Body of pancreas (tissue), 4 donors: ENCODE results near the gene MAPK9.

Experiments
- CTCF ChIP-seq, 7 experiments: fragments of 450-650 bp in 4 of 7; fragments of 200-600 bp in 3 of 7; sonication (generic) in 3 of 7; IDR thresholded peaks; one replicate each; pipeline ENCODE4 v1.5.1; 2016 to 2019; ENCODE audit warnings: antibody characterized with exemption in 7 of 7
- POLR2A ChIP-seq, 3 donors: fragments of 450-650 bp; IDR thresholded peaks; one replicate each; pipeline ENCODE4 v1.6.1; 2016; ENCODE audit warnings: antibody characterized with exemption in 3 of 3, mild to moderate bottlenecking in 2 of 3

GRCh38 chr5:180289966-180290365, 1.9 kb downstream of the MAPK9 start:
- TF ChIP-seq CTCF (IDR thresholded peaks at IDR 0.05), result no peak
- TF ChIP-seq POLR2A (IDR thresholded peaks at IDR 0.05), result no peak
